AG04450 (cell line): Measurements from ENCODE around the gene SSBP1. TPM values are rescaled to one million over a fixed set of nuclear protein-coding genes. Genes with fewer than 3 reads are reported as not detected.
"Not testable (repeated sequence)": the region's sequence is repeated elsewhere in the genome, so short reads cannot be mapped to it uniquely, and the experiment has no call there.

Experiments
- CTCF ChIA-PET: fragments of 300-600, 350-600 bp; formaldehyde crosslinking; extraction: SDS; loops from one replicate; lab custom pipeline; 2022; ENCODE audit warnings: antibody characterized with exemption, inconsistent platforms; lab: Charles Lee
- POLR2A ChIA-PET: fragments of 350-600 bp; formaldehyde crosslinking; extraction: SDS; loops from one replicate; lab custom pipeline; 2021; ENCODE audit warnings: antibody characterized with exemption, inconsistent platforms; lab: Yijun Ruan, JAX
- DNase-seq: peaks from one replicate; pipeline ENCODE4 v3.0.0-alpha.2; 2011; ENCODE audit warnings: low read depth, low spot score
- H3K27ac ChIP-seq: one replicate; pipeline ENCODE4 v1.5.1; 2012; ENCODE audit warnings: low read depth, low read length, control low read depth
- H3K27me3 ChIP-seq: one replicate; pipeline ENCODE4 v1.6.0; 2012; ENCODE audit warnings: low read length; ENCODE audit not compliant: control insufficient read depth, insufficient read depth
- H3K4me3 ChIP-seq: 2 replicates; pipeline ENCODE4 v1.5.1; 2011; ENCODE audit warnings: mild to moderate bottlenecking, low read depth, low read length, control low read depth
- H3K9me3 ChIP-seq: 2 replicates; pipeline ENCODE4 v1.5.1; 2012; ENCODE audit warnings: low read length; ENCODE audit not compliant: control insufficient read depth, insufficient read depth
- CTCF ChIP-seq: IDR thresholded peaks from 2 replicates; pipeline ENCODE4 v1.5.1; 2011; ENCODE audit warnings: low read depth, low read length, control low read depth, inconsistent platforms
- polyA plus RNA-seq: library from polyadenylated mRNA; depleted of rRNA; stranded (reverse); fragments of >200 nt; gene quantifications from 2 replicates; pipeline ENCODE4 v1.2.3, GENCODE V29; 2011

SSBP1 gene
- polyA plus RNA-seq, 1 experiment = 212 TPM

- ChIA-PET CTCF (interaction anchor here (0.6 to 3.7 kb wide), 14 partner anchors 10 to 1497 kb away, joined by 3 to 20 read pairs (median 6); partner anchors contain the start of gene DENND11), POLR2A (no interaction called here)
- no peak for TF ChIP-seq CTCF
- H3K27ac ChIP-seq = no peak overlapping the region
- H3K9me3 ChIP-seq = no peaks in the 10 kb centered on the region
- peak overlapping the region; percentile 99 for H3K4me3 ChIP-seq
- H3K27me3 ChIP-seq = no peaks in the 10 kb centered on the region
- no peak for DNase-seq
These were observed 1.1 kb downstream of the SSBP1 start for GRCh38 chr7:141739250-141739649.

- no peak for DNase-seq
- TF ChIP-seq CTCF = no peak
- H3K4me3 ChIP-seq = no peak overlapping the region
- no peaks in the 10 kb centered on the region for H3K27me3 ChIP-seq
- no peak overlapping the region for H3K27ac ChIP-seq
- no peaks in the 10 kb centered on the region for H3K9me3 ChIP-seq
- CTCF ChIA-PET = interaction anchor here (1.2 to 1.3 kb wide), 2 partner anchors 88 to 727 kb away, joined by 3 read pairs; partner anchors contain the start of gene MRPS33
- POLR2A ChIA-PET = no interaction called here
These were observed 4.1 kb downstream of the SSBP1 start for GRCh38 chr7:141742229-141742628.

- no peak for DNase-seq
These were observed 6.0 kb downstream of the SSBP1 start for GRCh38 chr7:141744131-141744530.

GRCh38 chr7:141748396-141748795, 10.2 kb downstream of the SSBP1 start:
- peaks cover 16% of the 10 kb centered on the region for H3K9me3 ChIP-seq
- H3K4me3 ChIP-seq = no peak overlapping the region
- POLR2A ChIA-PET = no interaction called here
- no peak for TF ChIP-seq CTCF
- CTCF ChIA-PET = interaction anchor here (0.9 to 1.6 kb wide), 3 partner anchors 10 to 37 kb away, joined by 3 to 5 read pairs (median 3); partner anchors contain the start of gene SSBP1
- DNase-seq = no peak
- H3K27ac ChIP-seq = no peak overlapping the region
- no peaks in the 10 kb centered on the region for H3K27me3 ChIP-seq

More at GRCh38 chr7:141744131-141744530, 6.0 kb downstream of the SSBP1 start:
- H3K9me3 ChIP-seq = no peaks in the 10 kb centered on the region
- POLR2A ChIA-PET = no interaction called here
- no peak for TF ChIP-seq CTCF
- no peak overlapping the region for H3K4me3 ChIP-seq
- CTCF ChIA-PET = no interaction called here
- no peaks in the 10 kb centered on the region for H3K27me3 ChIP-seq
- H3K27ac ChIP-seq = no peak overlapping the region

- H3K27me3 ChIP-seq, H3K4me3 ChIP-seq, CTCF ChIA-PET, DNase-seq, POLR2A ChIA-PET, H3K27ac ChIP-seq: not testable (repeated sequence)
- peaks cover 16% of the 10 kb centered on the region for H3K9me3 ChIP-seq
These were observed 13.7 kb downstream of the SSBP1 start for GRCh38 chr7:141751904-141752303.

GRCh38 chr7:141752634-141753033, 14.5 kb downstream of the SSBP1 start:
- H3K9me3 ChIP-seq = peaks cover 16% of the 10 kb centered on the region
- H3K4me3 ChIP-seq = no peak overlapping the region
- DNase-seq = no peak
- ChIA-PET POLR2A (no interaction called here), CTCF (no interaction called here)
- H3K27ac ChIP-seq = no peak overlapping the region
- no peaks in the 10 kb centered on the region for H3K27me3 ChIP-seq
- TF ChIP-seq CTCF = peak; percentile 21; the same call in 1 of the 2 replicates
